ENCODE results near the gene TMEM163.
A peak's percentile ranks its signal among the peaks of the same experiment; 100 is the strongest.

The TMEM163 gene

DNA sequence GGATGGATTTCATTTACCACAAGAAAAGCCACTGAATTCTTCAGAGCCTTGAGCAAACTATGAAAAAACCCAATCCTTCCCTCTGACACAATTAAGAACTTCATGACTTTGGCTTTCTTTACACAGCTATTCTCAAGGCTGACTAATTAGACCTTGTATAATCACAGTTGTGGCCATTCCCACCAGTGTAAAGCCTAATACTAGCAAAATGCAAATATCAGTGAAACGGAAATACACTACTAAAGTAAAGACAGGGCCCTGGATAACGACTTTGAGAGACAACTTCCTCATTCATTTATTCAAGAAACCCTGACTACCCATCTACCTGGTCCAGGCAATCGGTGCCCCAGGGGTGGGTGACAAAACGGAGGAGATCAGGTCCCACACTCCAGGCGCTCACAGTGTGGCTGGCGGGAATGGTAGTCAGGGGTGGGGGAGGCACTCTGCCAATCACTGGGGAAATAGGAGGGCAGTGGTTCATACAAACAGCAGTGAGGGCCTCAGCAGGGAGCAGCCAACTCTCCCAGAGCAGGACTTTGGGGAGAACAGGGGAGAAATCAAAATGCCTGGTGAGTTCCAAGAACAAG, 28.1 kb downstream of the TMEM163 start:
- no peak for DNase-seq

DNA sequence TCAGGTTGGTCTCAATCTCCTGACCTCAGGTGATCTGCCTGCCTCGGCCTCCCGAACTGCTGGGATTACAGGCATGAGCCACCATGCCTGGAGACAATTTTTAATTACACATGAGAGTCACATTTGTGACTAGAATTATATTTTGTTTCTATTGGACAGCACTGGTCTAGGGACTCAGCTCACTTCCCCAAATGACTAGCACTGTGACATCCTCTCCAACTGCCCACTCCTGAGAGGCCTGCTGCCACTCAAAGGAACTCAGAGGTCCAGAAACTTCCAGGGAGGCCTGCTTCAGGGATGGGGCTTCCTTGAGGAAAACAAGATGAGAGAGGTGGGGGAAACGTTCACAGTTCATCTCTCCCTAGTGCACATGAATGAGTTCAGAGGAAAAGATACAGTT, 29.5 kb downstream of the TMEM163 start:
- DNase-seq, result no peak

DNA sequence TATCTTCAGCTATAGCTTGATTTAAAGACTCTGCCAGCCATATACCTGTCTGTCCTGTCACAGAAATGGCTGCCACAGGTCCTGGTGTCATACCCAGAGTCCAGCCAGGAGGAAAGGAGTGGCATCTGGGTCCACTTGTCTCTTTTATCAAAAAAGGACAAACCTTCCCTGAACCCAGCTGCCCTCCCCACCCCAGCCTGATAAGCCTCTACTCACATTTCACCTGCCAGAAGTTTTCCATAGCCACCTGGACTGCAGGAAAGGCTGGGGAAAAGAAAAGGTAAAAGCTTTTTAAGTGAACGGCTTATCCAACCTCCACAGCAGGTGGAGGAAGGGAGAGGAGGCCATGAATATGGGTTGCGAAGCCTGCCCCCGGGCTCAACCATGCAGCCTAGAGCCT, 32.8 kb downstream of the TMEM163 start:
- no peak for DNase-seq

DNA sequence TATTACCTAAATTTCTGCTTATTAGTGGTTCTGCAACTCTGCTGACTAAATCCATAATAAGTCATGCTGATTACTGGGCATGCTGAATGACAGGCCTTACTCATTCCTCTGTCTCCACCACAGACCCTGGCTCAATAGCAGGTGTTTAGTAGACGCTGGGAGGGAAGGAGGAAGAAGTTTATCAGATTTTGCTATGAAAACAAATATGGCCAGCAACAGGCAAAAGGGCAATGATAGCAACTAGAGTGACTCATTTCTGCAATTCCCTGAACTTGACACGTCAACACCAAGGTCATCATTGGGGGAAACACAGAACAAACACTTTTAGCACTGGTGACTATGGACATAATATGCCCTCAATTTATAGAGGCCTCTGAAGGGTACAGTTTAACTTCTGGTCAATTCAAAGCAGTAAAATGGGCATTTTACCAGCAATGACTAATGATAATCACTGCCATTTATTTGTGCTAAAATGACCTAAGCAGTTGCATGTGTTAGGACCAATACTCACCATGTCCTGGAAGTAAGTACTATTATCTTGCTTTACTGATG, 35.2 kb downstream of the TMEM163 start:
- no peak for DNase-seq

DNA sequence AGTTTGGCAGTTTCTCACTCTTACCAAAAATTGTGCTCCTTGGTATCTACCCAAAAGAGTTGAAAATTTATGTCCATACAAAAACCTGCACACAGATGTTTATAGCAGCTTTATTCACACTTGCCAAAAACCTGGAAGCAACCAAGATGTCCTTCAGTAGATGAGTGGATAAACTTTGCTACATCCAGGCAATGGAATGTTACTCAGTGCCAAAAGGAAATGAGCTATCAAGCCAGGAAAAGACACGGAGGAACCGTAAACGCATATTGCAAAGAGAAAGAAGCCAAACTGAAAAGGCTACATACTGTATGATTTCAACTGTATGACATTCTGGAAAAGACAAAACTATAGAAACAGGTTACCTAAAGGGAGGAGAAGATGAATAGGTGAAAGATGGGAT, 36.1 kb downstream of the TMEM163 start:
- DNase-seq, result no peak

DNA sequence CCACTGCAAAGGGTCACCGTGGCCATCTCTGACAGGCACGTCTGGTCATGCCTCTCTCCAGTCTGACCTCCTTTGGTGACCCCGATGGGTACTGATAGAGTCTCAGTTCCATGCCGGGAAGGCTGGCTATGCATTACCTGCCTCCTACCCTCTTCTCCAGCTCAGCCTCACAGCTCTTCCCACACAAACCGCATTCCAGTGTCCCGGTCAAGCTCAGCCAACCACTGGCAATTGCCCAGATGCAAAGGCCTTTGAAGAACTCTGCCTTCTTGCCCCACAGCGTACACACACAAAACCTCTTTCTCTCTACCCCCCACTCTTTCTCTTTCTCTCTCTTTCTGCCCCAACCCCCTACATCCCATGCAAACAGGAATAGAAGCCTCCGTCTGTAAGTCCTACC, 37.6 kb downstream of the TMEM163 start:
- DNase-seq, result no peak

DNA sequence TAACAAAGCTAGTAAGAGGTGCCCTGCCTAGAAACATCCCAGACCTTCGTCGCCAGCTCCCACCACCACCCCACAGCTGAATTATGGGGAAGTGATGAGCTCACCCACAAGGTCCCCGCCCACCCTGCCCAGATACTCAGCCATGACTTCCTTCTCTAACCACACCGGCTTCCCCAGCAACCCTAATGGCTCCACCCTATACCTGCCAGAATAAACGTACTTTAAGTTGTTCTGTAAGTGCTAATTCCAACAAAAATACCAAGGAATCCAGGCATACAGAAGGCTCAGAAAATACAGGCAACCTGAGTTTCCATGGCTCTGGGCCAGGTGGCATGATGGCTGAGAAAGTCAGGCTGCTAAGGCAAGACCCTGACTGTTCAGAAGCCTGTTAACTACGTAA, 39.1 kb downstream of the TMEM163 start:
- DNase-seq, result no peak

DNA sequence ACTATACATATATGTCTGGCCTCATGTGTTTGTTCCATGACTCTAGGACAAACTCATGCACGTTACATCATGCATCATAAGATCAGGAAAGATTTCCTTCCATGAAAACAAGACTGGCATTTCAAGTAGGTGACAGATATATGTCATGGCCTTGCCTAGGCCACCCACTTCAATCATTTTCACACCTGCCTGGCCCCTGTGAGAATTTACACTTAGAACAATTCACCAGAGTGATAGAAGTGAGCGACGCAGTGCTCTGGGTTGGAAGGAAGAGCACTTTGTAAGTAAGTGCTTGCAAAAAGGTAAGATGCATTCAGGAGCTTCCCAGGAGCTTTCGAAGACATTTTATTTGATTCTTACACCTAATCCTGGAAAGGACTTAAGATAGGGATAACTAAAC, 39.5 kb downstream of the TMEM163 start:
- no peak for DNase-seq

DNA sequence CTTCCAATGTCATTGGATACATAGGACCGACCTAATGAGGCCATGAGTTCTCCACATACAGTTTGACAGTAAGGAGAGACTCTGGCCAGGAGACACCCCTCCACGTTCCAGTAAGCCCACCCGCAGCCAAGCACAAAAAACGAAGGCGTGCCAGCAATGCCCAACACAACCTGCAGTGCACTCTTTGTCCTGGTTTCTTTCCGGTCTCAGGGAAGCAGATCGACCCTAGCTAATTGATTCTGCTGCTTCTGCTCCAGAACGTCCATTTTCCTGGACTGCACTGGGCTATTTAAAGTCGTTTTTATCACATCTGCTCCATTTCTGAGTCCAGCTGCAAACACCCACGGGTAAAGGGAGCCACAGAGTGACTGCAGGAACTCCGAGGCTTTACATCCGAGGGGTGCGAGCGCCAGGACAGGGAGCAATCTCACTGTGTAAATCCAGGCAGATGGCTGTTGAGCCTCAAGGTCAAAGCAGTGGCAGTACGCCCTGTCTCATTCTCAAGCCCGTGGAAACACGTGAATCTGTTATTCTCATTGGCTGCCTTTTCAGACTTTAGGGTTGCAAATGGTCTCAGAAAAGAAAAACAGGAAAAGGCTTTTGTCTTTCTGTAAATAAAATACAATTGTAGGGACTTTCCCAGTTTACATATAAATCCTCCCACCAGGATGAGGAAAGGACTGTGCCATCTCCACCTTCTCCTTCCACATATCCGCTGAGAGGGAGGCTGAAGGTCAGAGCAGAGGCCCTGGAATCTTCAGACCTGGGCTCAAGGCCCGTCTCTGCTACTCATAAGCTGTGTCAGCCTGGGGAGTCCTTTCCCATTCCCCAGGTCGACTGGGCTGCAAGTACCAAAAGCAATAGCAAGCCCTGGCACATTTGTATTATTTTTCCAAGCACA, 40.7 kb downstream of the TMEM163 start:
- peak in 1 of 3 experiments; percentile 4 for DNase-seq

DNA sequence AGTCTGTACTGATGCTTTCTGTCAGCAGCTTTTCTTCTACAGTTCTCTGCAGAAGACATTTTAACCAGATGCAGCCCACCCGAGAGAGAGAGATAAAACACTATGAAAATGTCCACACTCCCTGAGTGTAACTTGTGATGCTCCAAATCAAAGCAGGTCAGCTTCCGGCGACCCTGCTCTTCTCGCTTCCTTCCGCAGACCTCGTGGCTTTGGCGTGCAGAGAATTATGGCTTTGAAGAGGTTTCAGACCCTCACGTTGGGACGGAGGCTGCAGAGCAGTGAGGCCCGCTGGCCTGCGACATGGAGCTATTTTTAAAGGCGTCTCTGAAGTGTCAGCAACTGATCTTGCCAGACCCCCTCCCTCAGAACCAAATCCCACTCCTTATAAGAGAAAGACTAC, 41.8 kb downstream of the TMEM163 start:
- DNase-seq, result no peak

DNA sequence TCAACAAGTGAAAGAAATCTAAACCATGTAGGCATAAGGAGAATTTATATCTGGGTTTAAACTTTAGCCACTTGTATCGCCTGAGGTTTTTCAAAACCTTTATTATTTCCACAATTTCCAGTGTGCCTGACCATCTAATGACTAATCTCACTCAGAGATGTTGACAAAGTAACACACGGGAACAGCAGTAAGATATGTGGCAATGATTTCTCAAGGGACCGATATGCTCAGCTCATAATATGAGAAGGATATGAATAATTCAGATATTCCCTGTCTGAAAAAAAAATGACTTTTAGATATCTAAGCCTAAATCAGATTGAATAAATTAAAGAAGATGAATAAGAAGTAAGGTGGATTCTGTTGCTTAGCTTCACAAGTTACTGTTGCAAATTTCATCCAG, 43.5 kb downstream of the TMEM163 start:
- no peak for DNase-seq

DNA sequence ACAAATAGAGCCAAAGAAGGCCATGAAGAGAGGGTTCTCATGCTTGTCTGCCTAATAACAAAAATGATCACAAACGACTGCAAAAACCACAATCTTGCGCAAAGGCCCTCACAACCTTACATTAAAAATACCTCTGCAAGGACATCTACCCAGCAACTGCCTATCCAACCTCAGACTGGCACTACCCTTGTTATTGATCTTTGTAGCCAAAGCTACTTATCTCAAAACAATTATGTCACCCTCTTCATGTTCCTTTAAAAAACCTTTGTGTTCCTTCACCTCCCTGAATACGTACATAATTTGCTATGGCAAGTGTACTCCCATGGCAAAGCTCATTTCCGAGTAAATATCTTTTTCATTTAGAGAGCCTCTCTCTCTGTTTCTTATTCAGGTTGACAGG, 44.1 kb downstream of the TMEM163 start:
- no peak for DNase-seq

DNA sequence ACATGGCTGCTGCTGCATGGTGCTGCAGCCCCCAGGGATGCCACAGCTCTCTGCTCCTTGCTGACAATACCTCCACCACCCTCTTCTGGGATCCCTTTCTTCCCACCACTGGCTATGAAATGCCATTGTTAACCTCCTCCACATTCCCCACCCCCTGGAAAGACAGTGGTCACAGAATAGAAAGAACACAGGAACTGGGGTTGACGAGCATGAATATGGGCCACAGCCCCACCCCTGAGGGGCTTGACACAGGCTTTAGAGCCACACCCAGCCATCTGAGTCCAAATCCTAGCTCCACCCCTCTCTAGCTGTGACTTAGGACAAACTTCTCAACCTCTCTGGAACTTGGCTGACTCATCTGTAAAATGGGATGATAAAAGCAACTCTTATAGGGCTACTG, 47.3 kb downstream of the TMEM163 start:
- no peak for DNase-seq

DNA sequence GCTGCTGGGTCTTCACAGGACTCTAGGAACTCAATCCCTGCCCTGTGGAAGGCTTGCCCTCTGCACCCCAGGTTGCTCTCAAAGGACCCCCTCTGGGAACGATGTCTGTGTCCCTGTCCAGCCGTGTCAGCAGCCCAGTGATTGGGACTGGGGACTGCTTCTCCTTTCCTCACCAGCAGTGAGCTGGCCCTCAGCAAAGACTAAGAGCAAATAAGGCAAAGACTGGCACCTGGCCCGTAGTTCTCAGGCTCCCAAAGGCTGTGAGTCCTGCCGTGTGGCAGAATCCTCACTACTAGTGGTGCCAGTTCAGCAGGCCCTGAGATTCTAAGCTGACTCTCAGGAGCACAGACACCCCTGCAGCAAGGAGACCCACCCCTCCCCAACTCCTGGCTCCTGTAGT, 47.8 kb downstream of the TMEM163 start:
- peak in 1 of 3 experiments; percentile 57 for DNase-seq

DNA sequence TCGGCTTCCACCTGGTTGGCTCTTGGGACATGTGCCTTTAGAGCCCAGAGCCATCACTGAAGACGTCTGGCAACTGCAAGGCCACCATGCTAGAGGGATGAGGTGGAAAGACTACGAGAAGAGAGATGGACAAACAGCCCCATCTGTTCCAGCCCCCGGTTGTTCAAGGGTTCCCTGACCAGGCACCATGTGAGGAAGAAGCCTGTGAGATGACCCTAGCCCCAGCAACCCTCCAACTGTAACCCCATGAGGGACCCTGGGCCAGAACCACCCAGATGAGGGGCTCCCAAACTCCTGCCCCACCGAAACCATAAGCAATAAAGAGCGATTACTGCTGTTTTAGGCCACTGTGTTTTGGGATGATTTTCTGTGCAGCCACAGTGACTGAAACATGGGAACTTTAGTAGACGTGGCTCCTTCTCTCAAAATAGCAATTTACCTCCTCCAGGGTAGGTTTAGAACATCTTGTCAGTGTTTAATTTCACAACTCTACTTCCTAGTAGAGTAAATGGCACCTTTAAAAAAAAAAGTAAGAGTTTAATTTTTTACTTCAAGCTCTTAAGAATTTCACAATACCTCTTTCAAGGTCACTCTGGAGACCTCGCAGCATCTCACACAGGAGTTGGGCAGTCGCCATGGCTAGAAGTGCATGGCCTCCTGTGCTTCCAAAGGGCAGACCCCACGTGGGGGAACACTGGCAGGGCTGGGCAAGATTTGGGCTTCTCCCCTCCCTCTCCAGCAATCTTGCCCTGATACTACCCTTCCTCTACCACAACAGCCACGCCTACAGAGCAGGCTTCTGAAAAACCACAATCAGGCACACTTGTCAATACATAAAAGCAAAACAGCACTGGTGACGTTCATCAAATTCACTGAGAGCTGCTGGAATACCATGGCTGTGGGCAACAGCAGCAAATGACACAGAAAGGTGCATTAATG, 48.8 kb downstream of the TMEM163 start:
- DNase-seq, result peak in 1 of 3 experiments; percentile 60

DNA sequence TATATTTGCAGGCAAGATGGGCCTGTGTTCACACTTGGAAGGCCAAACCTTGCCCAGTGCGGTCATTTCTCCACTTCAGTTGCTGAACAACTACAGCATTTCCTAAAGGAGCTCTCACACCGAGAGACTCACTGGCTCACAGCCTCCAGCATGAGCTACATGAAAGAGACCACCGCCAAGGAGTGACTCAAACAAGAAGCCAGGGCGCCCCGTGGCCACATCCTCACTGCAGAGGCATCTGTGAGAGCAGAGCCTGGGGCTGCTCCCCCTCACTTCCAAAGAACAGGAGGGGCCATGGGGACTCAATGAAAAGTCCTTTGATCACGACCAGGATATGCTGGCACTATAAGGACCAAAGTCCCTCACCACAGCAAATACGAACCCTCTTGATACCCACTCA, 50.0 kb downstream of the TMEM163 start:
- DNase-seq, result no peak

DNA sequence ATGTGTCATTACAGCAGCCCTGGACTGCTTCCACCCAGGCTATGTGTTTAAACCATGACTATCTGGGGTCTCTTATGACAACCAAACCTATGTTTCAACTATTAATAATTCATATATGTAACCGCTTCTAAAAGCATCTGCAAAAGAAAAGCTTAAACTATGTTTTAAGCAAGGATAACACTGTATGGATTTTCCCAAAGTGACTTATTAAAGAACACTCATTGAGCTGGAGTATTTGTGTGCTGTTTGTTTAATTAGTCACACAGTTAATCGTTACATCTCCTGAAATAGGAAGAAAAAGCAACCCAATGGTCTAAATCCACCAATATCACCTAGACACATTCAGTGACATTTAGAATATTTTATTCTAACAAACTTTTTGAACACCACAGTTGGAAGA, 51.3 kb downstream of the TMEM163 start:
- no peak for DNase-seq

DNA sequence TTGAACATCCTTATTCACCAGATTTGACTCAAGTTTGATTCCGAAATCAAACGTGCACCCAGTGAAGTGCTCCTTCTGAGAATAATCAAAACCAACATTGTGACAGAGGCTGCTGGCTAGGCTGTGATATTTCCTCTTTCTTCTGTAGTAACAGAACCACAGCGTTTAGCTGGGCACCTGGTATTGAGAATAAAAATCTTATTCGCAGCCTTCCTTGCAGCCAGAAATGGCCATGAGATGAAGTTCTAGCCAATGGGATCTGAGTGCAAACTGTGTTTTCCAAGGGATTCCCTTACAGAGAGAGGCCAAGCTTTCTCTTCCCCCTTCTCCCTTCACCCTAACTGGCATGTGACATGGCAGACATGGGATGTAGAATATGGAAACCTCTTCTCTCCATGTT, 51.7 kb downstream of the TMEM163 start:
- DNase-seq, result no peak

DNA sequence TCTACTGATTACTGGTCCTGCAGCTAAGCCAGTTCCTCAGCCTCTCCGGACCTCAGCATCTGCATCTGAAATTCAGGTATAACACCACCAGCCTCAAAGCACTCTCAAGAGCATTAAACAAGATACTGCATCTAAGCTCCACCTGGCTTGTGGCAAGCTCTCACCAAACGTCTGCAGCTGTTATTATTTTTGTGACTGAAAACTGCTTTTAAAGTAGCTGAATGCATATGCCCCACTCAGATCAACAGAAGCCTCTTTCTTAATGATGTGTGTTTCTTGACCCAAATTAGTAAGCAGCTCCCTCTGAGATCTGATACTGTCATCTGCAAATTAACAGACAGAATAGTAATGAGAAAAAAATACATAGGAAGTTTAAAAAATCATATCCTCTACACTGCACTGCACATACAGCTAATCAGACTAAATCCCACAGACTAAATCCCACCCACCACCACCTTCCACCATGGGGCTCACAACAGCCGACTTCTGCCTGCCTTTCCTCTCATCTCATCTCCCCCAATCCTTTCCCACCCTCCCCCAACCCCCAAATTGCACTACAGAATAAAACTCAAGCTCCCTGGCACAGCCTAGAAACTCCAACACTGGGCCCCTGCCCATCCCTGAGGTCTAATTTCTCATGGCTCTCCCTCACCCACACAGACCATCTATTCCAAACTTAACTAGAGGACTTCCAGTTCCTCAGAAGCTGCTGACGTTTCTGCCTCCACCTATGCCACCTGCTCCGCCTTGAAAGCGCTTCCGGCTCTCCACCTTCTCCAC, 52.9 kb downstream of the TMEM163 start:
- DNase-seq, result peak in 1 of 3 experiments; percentile 2

DNA sequence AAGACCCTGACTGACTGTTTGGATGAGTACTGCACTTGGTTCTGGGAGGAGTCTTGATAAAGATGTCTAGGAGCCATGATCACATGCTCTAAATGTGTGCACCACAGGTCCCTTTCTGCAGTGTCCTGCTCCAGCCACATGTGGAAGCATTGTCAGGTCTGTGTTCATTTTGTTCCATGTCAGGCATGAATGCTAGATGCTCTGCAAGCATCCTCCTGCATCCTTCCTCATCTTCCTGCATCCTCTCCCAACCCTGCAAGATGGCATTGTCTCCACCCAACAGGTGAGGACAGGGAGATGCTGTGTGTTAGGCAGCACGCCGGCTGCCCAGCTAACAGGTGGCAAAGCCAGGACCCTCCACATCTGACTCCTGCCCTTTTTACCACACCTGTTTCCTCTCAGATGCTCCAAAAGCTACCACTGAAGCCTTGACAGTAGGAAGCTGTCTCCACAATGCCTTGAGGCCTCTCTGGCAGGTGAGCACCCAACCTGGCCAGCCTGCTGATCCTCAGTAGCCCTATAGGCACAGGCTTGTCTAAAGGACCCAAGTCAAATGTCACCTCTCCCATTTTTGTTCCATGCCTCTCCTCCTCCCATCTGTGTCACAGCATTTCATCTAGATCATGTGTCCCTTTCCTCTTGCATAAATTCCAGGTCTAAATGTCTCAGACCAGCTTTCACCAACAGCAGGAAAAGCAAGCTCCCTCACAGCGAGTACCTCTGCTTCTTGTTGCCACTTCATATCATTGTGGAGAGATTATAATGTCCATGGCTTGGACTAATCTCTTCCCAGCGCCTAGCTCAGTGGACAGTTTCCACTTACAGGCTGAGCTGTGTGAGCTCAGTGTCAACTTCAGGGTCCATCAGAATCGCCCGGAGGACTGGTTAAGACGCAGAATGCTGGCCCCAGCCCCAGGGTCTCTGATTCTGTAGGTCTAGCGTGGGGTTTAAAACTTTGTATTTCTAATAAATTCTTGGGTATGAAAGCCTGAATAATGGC, 55.0 kb downstream of the TMEM163 start:
- no peak for DNase-seq

DNA sequence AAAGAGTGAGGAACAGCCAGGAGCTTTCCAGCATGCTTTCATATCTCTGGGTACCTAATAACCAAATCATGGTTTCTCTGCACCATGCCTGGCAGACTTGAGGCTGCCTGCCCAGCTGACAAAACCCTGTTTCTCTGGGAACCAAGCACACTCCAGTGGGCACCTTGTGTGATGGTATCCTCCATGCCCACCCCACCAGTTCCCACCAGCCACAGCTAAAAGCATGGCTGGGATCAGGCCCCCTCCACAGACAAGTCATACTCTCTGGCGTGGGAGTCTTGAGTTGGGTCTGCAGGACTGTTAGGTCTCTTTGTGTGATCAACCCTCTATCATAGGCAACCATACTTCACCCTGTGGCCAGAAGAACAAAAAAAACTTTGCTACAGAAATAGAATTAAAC, 56.0 kb downstream of the TMEM163 start:
- no peak for DNase-seq
